HepG2 (cell line): ENCODE results near the gene TBRG1. TPM values are rescaled to one million over a fixed set of nuclear protein-coding genes. Genes with fewer than 3 reads are reported as not detected.

ENCODE experiments used
- ATF7-NPFF ChIP-seq: sonication (generic); formaldehyde crosslinking; IDR thresholded peaks from 2 replicates; pipeline ENCODE4 v1.8.1; 2023; ENCODE audit warnings: mild to moderate bottlenecking, low read depth, missing genetic modification reagents, moderate library complexity
- CEBPZ ChIP-seq: IDR thresholded peaks from 2 replicates; pipeline ENCODE4 v1.6.1; 2012; ENCODE audit warnings: low read length, improper control_type of control experiment
- ELK4 ChIP-seq: sonication (generic); formaldehyde crosslinking; IDR thresholded peaks from 2 replicates; pipeline ENCODE4 v1.9.0; 2021; ENCODE audit warnings: missing genetic modification reagents, borderline replicate concordance
- HIC2 ChIP-seq: sonication (generic); formaldehyde crosslinking; IDR thresholded peaks from 2 replicates; pipeline ENCODE4 v1.9.0; 2022; ENCODE audit warnings: low read depth, missing genetic modification reagents
- KLF13 ChIP-seq: sonication (generic); formaldehyde crosslinking; IDR thresholded peaks from 2 replicates; pipeline ENCODE4 v1.4.0; 2020; ENCODE audit warnings: mild to moderate bottlenecking, missing genetic modification reagents
- LBX2 ChIP-seq: sonication (generic); formaldehyde crosslinking; IDR thresholded peaks from 2 replicates; pipeline ENCODE4 v1.5.0; 2020; ENCODE audit warnings: missing genetic modification reagents, mild to moderate bottlenecking, borderline replicate concordance
- MAX ChIP-seq: IDR thresholded peaks from 2 replicates; pipeline ENCODE4 v1.6.1; 2012; ENCODE audit warnings: inconsistent platforms
- MTERF4 ChIP-seq: sonication (generic); formaldehyde crosslinking; IDR thresholded peaks from 2 replicates; pipeline ENCODE4 v1.8.0; 2023; ENCODE audit warnings: mild to moderate bottlenecking, missing genetic modification reagents
- MXD1 ChIP-seq: sonication (generic); formaldehyde crosslinking; IDR thresholded peaks from 2 replicates; pipeline ENCODE4 v1.4.0; 2020; ENCODE audit warnings: mild to moderate bottlenecking, missing genetic modification reagents
- RBM39 ChIP-seq: fragments of 200-400 bp; formaldehyde crosslinking; IDR thresholded peaks from one replicate; pipeline ENCODE4 v1.6.1; 2018; ENCODE audit warnings: antibody characterized with exemption, mild to moderate bottlenecking, low read depth, low read length; ENCODE audit not compliant: poor library complexity, severe bottlenecking
- ZNF546 ChIP-seq: sonication (generic); formaldehyde crosslinking; conservative IDR thresholded peaks from 2 replicates; pipeline ENCODE4 v1.8.1; 2023; ENCODE audit warnings: mild to moderate bottlenecking, missing genetic modification reagents
- ZNF576 ChIP-seq: sonication (generic); formaldehyde crosslinking; IDR thresholded peaks from 2 replicates; pipeline ENCODE4 v1.4.0; 2020; ENCODE audit warnings: mild to moderate bottlenecking, missing genetic modification reagents
- ZNF597 ChIP-seq: sonication (generic); formaldehyde crosslinking; IDR thresholded peaks from 2 replicates; pipeline ENCODE4 v1.5.0; 2020; ENCODE audit warnings: missing genetic modification reagents
- ZNF841 ChIP-seq: sonication (generic); formaldehyde crosslinking; IDR thresholded peaks from 2 replicates; pipeline ENCODE4 v1.8.1; 2023; ENCODE audit warnings: missing genetic modification reagents, borderline replicate concordance
- polyA plus RNA-seq, 8 experiments: library from polyadenylated mRNA; depleted of rRNA in 3 of 8; stranded (reverse) in 7 of 8; unstranded in 1 of 8; fragments of >200 nt; fragmentation: Illumina TruSeq in 4 of 8; extraction: Trizol in 4 of 8; gene quantifications; 2 replicates each; pipeline versions ENCODE4 v1.2.1 to v1.2.3, GENCODE V29; 2011 to 2016; ENCODE audit warnings: low read depth in 4 of 8, missing spikeins in 1 of 8, mixed read lengths in 1 of 8; ENCODE audit not compliant: insufficient read depth in 1 of 8
- total RNA-seq, 5 experiments: library from RNA; depleted of rRNA; stranded (reverse); fragments of >200 nt; fragmentation: Illumina TruSeq; extraction: Trizol; gene quantifications; 2 replicates each; pipeline ENCODE4 v1.2.3, GENCODE V29; 2016; ENCODE audit warnings: low read depth in 1 of 5

TBRG1 gene
- total and polyA plus RNA-seq, 2 of the 13 experiments (the other 11 are each of a cell fraction or from before 2014, with no cell fraction given), result 21.7 to 25.6 TPM

- TF ChIP-seq CEBPZ, result no peak
- TF ChIP-seq ZNF546, result peak; percentile 46; the same call in 1 of the 2 replicates
- no peak for TF ChIP-seq KLF13
- 0 out of 2 replicates have a peak, but pooled peaks have one; percentile 54 for TF ChIP-seq HIC2
- TF ChIP-seq RBM39, result peak; percentile 79
- TF ChIP-seq ZNF597 (CRISPR knock-in tag), result no peak
- TF ChIP-seq MAX, result peak; percentile 67; the same call in 1 of the 2 replicates
- TF ChIP-seq MXD1 (CRISPR knock-in tag), result peak; percentile 56; the same call in 1 of the 2 replicates
- TF ChIP-seq ZNF576, result no peak
- TF ChIP-seq ATF7-NPFF (CRISPR knock-in tag), result peak; percentile 37; the same call in 1 of the 2 replicates
- TF ChIP-seq LBX2 (CRISPR knock-in tag), result no peak
- TF ChIP-seq MTERF4 (CRISPR knock-in tag), result no peak
- no peak for TF ChIP-seq ELK4 (CRISPR knock-in tag)
- no peak for TF ChIP-seq ZNF841 (CRISPR knock-in tag)
Observed at GRCh38 chr11:124622531-124623451, at the start of gene TBRG1 (continued).
